ENCODE data around the gene MSL1.

MSL1 gene

DNA sequence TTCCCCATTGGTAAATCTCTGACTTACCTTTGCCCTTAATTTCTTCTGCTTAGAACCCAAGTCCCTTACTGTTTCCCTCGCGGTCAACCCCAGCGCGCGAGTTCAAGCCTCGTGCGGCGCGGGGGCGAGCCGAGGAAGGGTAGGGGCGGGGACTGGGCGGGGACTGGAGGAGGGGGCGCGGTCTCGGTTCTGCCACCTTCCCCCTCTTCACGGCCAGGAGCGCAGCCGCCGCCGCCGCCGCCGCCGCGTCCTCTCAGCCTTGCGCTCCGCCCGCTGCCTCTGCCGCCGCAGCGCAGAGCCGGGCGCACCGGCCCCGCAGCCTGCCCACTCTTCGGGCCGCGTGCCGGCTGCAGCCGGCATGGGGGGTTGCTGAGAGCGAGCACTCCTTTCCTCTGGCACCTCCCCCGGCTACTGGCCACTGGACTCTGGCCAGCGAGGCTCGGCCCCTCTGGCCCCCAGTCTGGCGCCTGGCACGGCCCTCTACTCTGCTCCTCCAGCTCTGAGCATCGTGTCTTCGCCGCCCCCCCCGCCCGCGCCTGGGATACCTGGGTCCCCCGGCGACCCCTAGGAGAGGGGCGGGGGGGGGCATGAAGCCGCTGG, 55.6 kb downstream of the MSL1 start, which contains the start of gene RAPGEFL1:
TSS of gene RAPGEFL1 (plus strand) at position 196 of the 600 bp plus-strand sequence. CDS start at position 588, 392 bp downstream.
- H3K27me3 ChIP-seq (ENCODE audit: low read depth): no peaks in the 10 kb centered on the region
- H3K4me3 ChIP-seq: no peak within 1 kb of the TSS
- no peak for DNase-seq (ENCODE audit: low spot score in 2 of 2)
- H3K9me3 ChIP-seq: no peaks in the 10 kb centered on the region
- in situ Hi-C loops (cut with MboI; ENCODE audit: low sequenced_read_pairs): no loop called here
- no peaks in the 10 kb centered on the region for H3K4me1 ChIP-seq
- H3K36me3 ChIP-seq (replicated peaks): peaks cover 24% of the 10 kb centered on the region

DNA sequence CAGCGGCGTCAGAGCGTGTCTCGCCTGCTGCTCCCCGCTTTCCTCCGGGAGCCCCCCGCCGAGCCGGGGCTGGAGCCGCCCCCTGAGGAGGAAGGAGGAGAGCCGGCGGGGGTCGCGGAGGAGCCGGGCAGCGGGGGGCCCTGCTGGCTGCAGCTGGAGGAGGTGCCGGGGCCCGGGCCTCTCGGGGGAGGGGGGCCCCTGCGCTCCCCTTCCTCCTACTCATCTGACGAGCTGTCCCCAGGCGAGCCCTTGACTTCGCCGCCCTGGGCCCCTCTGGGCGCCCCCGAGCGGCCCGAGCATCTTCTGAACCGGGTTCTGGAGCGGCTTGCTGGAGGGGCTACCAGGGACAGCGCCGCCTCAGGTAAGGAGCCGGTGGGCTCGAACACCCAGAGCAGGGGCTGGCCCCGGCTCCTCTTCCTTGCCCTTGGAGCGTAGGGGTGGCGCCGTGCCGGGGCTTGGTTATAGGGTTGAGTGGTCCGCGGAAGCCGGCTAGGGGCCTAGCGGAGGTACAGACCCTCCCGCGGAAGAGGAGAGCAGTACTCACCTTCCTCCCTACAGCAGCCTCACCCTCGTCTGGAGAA, 56.3 kb downstream of the MSL1 start:
- no peaks in the 10 kb centered on the region for H3K4me1 ChIP-seq
- no peaks in the 10 kb centered on the region for H3K27me3 ChIP-seq (ENCODE audit: low read depth)
- no peaks in the 10 kb centered on the region for H3K9me3 ChIP-seq
- H3K4me3 ChIP-seq: no peak overlapping the region
- DNase-seq (ENCODE audit: low spot score in 2 of 2): no peak
- H3K36me3 ChIP-seq (replicated peaks): peaks cover 21% of the 10 kb centered on the region
- in situ Hi-C loops (cut with MboI; ENCODE audit: low sequenced_read_pairs): no loop called here

DNA sequence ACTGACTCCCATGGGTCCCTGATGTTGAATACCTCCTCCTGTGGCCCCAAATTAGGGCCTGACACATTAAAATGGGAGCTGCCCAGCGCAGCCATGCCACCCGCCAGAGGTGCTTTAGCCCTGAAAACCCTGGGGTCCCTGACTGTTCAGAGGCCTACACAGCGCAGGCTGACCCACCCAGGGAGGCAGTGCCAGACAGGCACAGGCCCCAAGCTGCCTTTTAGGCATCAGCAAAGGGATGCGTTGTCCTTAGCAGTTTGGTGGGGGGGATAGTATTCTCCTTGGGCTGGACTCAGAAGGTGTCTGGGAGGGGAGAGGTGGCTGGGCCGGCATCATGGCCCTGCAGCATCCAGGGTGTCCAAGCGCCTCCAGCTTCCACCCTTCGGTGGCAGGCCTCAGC, 56.9 kb downstream of the MSL1 start:
- H3K9me3 ChIP-seq: no peaks in the 10 kb centered on the region

DNA sequence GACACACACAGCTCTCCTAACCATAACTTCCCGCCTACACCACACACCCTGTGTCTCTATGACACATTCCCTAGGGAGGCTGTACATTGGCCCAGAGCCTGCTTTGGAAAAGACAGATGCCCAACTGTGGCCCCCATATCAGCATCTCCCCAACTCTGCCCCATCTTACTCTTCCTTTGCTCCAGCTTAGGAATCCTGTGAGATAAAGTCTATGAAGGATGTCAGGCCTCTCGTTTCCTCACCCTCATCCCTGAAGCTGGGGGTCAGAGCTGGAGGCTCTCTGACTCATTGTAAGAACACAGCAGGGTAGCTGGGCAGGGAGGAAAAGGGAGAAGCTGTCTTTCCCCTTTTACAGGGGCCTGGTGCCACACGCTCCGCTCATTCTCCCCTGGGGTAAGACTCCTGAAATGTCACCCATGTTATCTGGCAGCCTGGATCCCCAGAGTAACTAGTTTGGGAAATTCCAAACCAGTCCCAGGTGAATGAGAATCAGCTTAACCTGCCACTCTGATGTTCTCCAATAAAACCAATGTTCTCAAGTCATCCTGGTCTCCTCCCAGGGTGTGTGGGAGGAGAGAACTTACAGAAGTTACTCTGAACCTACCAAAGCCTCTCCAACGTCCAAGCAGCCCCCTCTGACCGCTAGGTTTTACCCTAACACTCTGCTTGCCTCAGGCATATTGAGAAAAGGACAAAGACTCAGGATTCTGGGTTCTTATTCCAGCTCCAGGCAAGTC, 58.3 kb downstream of the MSL1 start:
- no peaks in the 10 kb centered on the region for H3K27me3 ChIP-seq (ENCODE audit: low read depth)
- H3K4me1 ChIP-seq: no peaks in the 10 kb centered on the region
- no peak overlapping the region for H3K4me3 ChIP-seq
- in situ Hi-C loops (cut with MboI; ENCODE audit: low sequenced_read_pairs): no loop called here
- H3K9me3 ChIP-seq: no peaks in the 10 kb centered on the region
- DNase-seq (ENCODE audit: low spot score in 2 of 2): no peak
- H3K36me3 ChIP-seq (replicated peaks): peaks cover 17% of the 10 kb centered on the region

More for the DNA sequence above, 56.9 kb downstream of the MSL1 start:
- in situ Hi-C loops (cut with MboI; ENCODE audit: low sequenced_read_pairs): no loop called here
- H3K36me3 ChIP-seq (replicated peaks): peaks cover 17% of the 10 kb centered on the region
- no peaks in the 10 kb centered on the region for H3K4me1 ChIP-seq
- H3K27me3 ChIP-seq (ENCODE audit: low read depth): no peaks in the 10 kb centered on the region
- no peak for DNase-seq (ENCODE audit: low spot score in 2 of 2)
- no peak overlapping the region for H3K4me3 ChIP-seq

DNA sequence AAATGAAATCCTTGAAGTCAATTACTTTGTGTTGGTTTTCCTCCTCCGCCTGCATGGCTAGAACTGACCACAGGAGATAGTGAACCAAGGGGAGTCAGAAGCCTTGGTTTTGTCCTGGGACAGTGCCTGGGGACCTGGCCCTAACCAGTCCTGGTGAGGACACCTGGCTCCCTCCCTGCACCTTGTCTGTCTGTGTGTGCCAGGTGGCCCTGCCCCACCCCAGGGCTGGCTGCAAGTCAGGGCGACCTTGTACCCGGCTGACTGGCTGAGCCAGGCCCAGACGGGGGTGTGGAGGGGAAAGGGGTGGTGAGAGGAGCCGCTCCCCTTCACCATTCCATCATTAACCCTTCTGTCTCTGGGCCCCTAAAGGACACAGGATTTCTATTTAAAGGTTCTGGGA, 58.9 kb downstream of the MSL1 start:
- Histone ChIP-seq H3K36me3 (replicated peaks) (peaks cover 15% of the 10 kb centered on the region), H3K9me3 (no peaks in the 10 kb centered on the region), H3K4me1 (no peaks in the 10 kb centered on the region), H3K4me3 (no peak overlapping the region), H3K27me3 (ENCODE audit: low read depth) (no peaks in the 10 kb centered on the region)
- no peak for DNase-seq (ENCODE audit: low spot score in 2 of 2)
- in situ Hi-C loops (cut with MboI; ENCODE audit: low sequenced_read_pairs): no loop called here

DNA sequence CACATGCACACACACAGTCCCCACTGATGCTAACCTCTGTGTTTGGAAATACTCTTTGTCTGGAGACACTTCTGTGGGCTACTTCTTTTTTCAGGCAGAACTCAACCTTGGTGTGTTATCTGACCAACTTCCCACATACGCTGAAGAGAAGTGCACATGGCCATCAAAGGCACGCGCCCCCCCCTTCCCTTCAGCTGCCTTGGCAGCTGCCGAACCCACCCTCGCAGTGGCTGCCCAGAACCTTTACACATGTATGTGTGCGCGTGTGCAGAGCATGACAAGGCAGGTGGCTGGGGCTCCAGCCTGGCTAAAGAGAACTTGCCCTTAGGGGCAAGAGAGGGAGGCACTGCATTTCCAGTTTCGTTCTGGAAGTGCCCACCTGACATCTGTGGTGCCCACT, 59.4 kb downstream of the MSL1 start:
- H3K9me3 ChIP-seq: no peaks in the 10 kb centered on the region
- no peaks in the 10 kb centered on the region for H3K27me3 ChIP-seq (ENCODE audit: low read depth)
- H3K4me1 ChIP-seq: no peaks in the 10 kb centered on the region
- no peak overlapping the region for H3K4me3 ChIP-seq
- in situ Hi-C loops (cut with MboI; ENCODE audit: low sequenced_read_pairs): no loop called here
- no peak for DNase-seq (ENCODE audit: low spot score in 2 of 2)
- peaks cover 13% of the 10 kb centered on the region for H3K36me3 ChIP-seq (replicated peaks)

DNA sequence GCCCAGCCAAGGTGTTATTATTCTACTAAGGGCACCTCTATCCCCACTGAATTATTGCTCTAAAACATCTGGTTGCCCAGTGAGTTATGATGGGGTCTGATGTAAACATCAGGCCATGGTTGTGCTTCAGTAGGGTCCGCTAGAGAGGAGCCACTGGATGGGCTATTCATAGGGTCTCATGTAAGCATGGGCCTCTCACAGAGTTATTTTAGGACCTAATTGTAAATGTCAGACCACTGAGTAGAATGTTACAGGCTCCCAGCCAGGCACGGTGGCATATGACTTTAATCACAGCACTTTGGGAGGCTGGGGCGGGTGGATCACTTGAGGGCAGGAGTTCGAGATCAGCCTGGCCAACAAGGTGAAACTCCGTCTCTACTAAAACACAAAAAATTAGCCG, 60.8 kb downstream of the MSL1 start:
- Histone ChIP-seq H3K36me3 (replicated peaks) (peaks cover 9% of the 10 kb centered on the region; the same call in 1 of the 2 replicates), H3K4me1 (no peaks in the 10 kb centered on the region), H3K4me3 (no peak overlapping the region), H3K9me3 (no peaks in the 10 kb centered on the region), H3K27me3 (ENCODE audit: low read depth) (no peaks in the 10 kb centered on the region)
- in situ Hi-C loops (cut with MboI; ENCODE audit: low sequenced_read_pairs): no loop called here
- DNase-seq (ENCODE audit: low spot score in 2 of 2): no peak

Measured in HAP-1 (cell line).